RWPE1 (cell line): ENCODE measurements around the gene SALL4.
A peak's percentile ranks its signal among the peaks of the same experiment; 100 is the strongest.

Experiments used
- CTCF ChIA-PET: fragments of 350-600 bp; sonication (Branson Sonifier 250); formaldehyde crosslinking; extraction: SDS; loops from one replicate; lab custom pipeline; 2021; lab: Yijun Ruan, JAX
- POLR2A ChIA-PET: fragments of 400-600 bp; formaldehyde crosslinking; extraction: SDS; loops from one replicate; lab custom pipeline; 2020; ENCODE audit warnings: antibody characterized with exemption; ENCODE audit not compliant: low non-redundant PET; lab: Yijun Ruan, JAX
- DNase-seq: peaks from one replicate; pipeline ENCODE4 v3.0.0; 2012; ENCODE audit warnings: low spot score
- H3K27ac ChIP-seq: fragments of 450-650 bp; 2 replicates; pipeline ENCODE4 v1.5.1; 2017
- CTCF ChIP-seq: fragments of 450-650 bp; conservative IDR thresholded peaks from 2 replicates; pipeline ENCODE4 v1.5.1; 2017; ENCODE audit warnings: low read depth, mild to moderate bottlenecking

SALL4 gene

GRCh38 chr20:51804754-51805153 is 2.4 kb upstream of the SALL4 start:
- POLR2A ChIA-PET = no interaction called here
- TF ChIP-seq CTCF = no peak
- CTCF ChIA-PET = interaction anchor here (0.6 to 0.8 kb wide), 2 partner anchors 20 to 88 kb away, joined by 3 to 5 read pairs; no protein-coding TSS in a partner anchor
- DNase-seq = no peak
- H3K27ac ChIP-seq = no peak overlapping the region

GRCh38 chr20:51803148-51803854 is 980 bp upstream of the SALL4 start:
- no peak for TF ChIP-seq CTCF
- no peak for DNase-seq
- ChIA-PET POLR2A (no interaction called here), CTCF (interaction anchor here (0.6 to 1.5 kb wide), 8 partner anchors 11 to 509 kb away, joined by 3 to 4 read pairs (median 3); partner anchors contain the start of gene ZFP64)
- H3K27ac ChIP-seq = no peak overlapping the region

- no peak overlapping the region for H3K27ac ChIP-seq
- POLR2A ChIA-PET = no interaction called here
- no peak for TF ChIP-seq CTCF
- CTCF ChIA-PET = interaction anchor here (1.5 kb wide), 1 partner anchor 12 kb away, joined by 4 read pairs; no protein-coding TSS in a partner anchor
- DNase-seq = no peak
These were observed 548 bp downstream of the SALL4 start for GRCh38 chr20:51801823-51802123.

GRCh38 chr20:51801122-51801822 is 1.0 kb downstream of the SALL4 start:
- H3K27ac ChIP-seq = no peak overlapping the region
- ChIA-PET POLR2A (no interaction called here), CTCF (interaction anchor here (0.6 to 1.9 kb wide), 14 partner anchors 8 to 429 kb away, joined by 3 to 20 read pairs (median 6); no protein-coding TSS in a partner anchor)
- DNase-seq = no peak
- peak; percentile 32 for TF ChIP-seq CTCF

GRCh38 chr20:51800872-51801121 is 1.5 kb downstream of the SALL4 start:
- no peak for TF ChIP-seq CTCF
- POLR2A ChIA-PET = no interaction called here
- no peak overlapping the region for H3K27ac ChIP-seq
- DNase-seq = peak; percentile 46
- CTCF ChIA-PET = interaction anchor here (0.6 to 2.1 kb wide), 35 partner anchors 8 to 1863 kb away, joined by 3 to 20 read pairs (median 4); no protein-coding TSS in a partner anchor

GRCh38 chr20:51800060-51800871 is 2.1 kb downstream of the SALL4 start:
- no peak overlapping the region for H3K27ac ChIP-seq
- peak; percentile 92 for DNase-seq
- ChIA-PET CTCF (interaction anchor here (0.6 to 2.1 kb wide), 54 partner anchors 9 to 1864 kb away, joined by 3 to 20 read pairs (median 4); partner anchors contain the start of genes DPM1 and MOCS3), POLR2A (interaction anchor here (0.7 kb wide), 1 partner anchor 306 kb away, joined by 4 read pairs; no protein-coding TSS in a partner anchor)
- TF ChIP-seq CTCF = peak; percentile 99
